ENCODE measurements around the gene ZSCAN12.

- TF ChIP-seq ATF7 (IDR thresholded peaks at IDR 0.05): peak; percentile 69; the same call in 1 of the 2 replicates
- peak; percentile 75 for TF ChIP-seq ATF7 (CRISPR knock-in tag; IDR thresholded peaks at IDR 0.05)
- peak; percentile 80 to 99 for TF ChIP-seq POLR2A (IDR thresholded peaks at IDR 0.05; ENCODE audit: insufficient read depth in 1 of 2, low read depth in 2 of 2, low read length in 2 of 2)
- TF ChIP-seq TAF1 (CRISPR knock-in tag; IDR thresholded peaks at IDR 0.05): peak; percentile 87
- TF ChIP-seq NR2F6 (IDR thresholded peaks at IDR 0.05): peak; percentile 42
- TF ChIP-seq NR2F6 (CRISPR knock-in tag; IDR thresholded peaks at IDR 0.05): peak; percentile 52; the same call in 1 of the 2 replicates
- TF ChIP-seq CTCF (CRISPR knock-in tag; IDR thresholded peaks at IDR 0.05): no peak; the same call in 1 of the 2 replicates
- TF ChIP-seq TFE3 (CRISPR knock-in tag; IDR thresholded peaks at IDR 0.05): no peak
- peak; percentile 94 for TF ChIP-seq POLR2AphosphoS5 (IDR thresholded peaks at IDR 0.05; ENCODE audit: low read depth, low read length)
- TF ChIP-seq JARID2 (CRISPR knock-in tag; IDR thresholded peaks at IDR 0.05; ENCODE audit: insufficient replicate concordance): no peak
These were observed 63.8 kb downstream of the ZSCAN12 start, which contains the start of gene ZSCAN31 for GRCh38 chr6:28335564-28336283.

Measured in HepG2 (cell line).